ENCODE data around the gene SYNE3. TPM values are rescaled to one million over a fixed set of nuclear protein-coding genes. Genes with fewer than 3 reads are reported as not detected.
A peak's percentile ranks its signal among the peaks of the same experiment; 100 is the strongest.

Gene SYNE3
- polyA plus RNA-seq, 1 donor (not counting 4 experiments of a cell fraction or from before 2014, with no cell fraction given): 1.0 TPM

- Histone ChIP-seq H3K79me2 (ENCODE audit: control insufficient read depth, insufficient read depth, low read length) (peaks cover 22% of the 10 kb centered on the region), H3K9me1 (ENCODE audit: control insufficient read depth, extremely low read depth, insufficient read depth, low read length) (peaks cover 3% of the 10 kb centered on the region), H3K4me2 (ENCODE audit: control insufficient read depth, extremely low read depth, insufficient read depth, low read depth, low read length) (peak overlapping the region; percentile 6), H2AFZ (ENCODE audit: control insufficient read depth, low read length) (no peak overlapping the region), H3K27me3 (ENCODE audit: control insufficient read depth, extremely low read depth, insufficient read depth, low read length) (no peaks in the 10 kb centered on the region), H4K20me1 (ENCODE audit: control insufficient read depth, extremely low read depth, insufficient read depth, low read length) (no peaks in the 10 kb centered on the region), H3K4me1 (ENCODE audit: control insufficient read depth, extremely low read depth, insufficient read depth, low read length) (peaks cover 21% of the 10 kb centered on the region), H3K36me3 (ENCODE audit: control insufficient read depth in 2 of 2, extremely low read depth in 1 of 2, insufficient read depth in 2 of 2, low read length in 2 of 2) (no peaks in the 10 kb centered on the region), H3K9me3 (ENCODE audit: control insufficient read depth, low read depth, low read length) (peaks cover 4% of the 10 kb centered on the region), H3K4me3 (ENCODE audit: control insufficient read depth in 2 of 3, extremely low read depth in 1 of 3, insufficient read depth in 2 of 3, low read depth in 1 of 3, low read length in 3 of 3) (no peak overlapping the region), H3K27ac (ENCODE audit: control insufficient read depth, insufficient read depth, low read length) (peak overlapping the region; percentile 24), H3K9ac (ENCODE audit: control insufficient read depth, extremely low read depth, insufficient read depth, low read length) (no peak overlapping the region)
- TF ChIP-seq, protein P1, sequence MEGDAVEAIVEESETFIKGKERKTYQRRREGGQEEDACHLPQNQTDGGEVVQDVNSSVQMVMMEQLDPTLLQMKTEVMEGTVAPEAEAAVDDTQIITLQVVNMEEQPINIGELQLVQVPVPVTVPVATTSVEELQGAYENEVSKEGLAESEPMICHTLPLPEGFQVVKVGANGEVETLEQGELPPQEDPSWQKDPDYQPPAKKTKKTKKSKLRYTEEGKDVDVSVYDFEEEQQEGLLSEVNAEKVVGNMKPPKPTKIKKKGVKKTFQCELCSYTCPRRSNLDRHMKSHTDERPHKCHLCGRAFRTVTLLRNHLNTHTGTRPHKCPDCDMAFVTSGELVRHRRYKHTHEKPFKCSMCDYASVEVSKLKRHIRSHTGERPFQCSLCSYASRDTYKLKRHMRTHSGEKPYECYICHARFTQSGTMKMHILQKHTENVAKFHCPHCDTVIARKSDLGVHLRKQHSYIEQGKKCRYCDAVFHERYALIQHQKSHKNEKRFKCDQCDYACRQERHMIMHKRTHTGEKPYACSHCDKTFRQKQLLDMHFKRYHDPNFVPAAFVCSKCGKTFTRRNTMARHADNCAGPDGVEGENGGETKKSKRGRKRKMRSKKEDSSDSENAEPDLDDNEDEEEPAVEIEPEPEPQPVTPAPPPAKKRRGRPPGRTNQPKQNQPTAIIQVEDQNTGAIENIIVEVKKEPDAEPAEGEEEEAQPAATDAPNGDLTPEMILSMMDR (optimal IDR thresholded peaks at IDR 0.05 in 1 of 3, IDR thresholded peaks at IDR 0.05 in 1 of 3, conservative IDR thresholded peaks at IDR 0.05 in 1 of 3; ENCODE audit: extremely low read depth in 1 of 3, insufficient read depth in 2 of 3, low read length in 3 of 3): no peak
- no peak for TF ChIP-seq EZH2 (IDR thresholded peaks at IDR 0.05; ENCODE audit: low read length)
- peak; percentile 63 for DNase-seq (ENCODE audit: low read depth, low spot score)
- peak; percentile 53 for FAIRE-seq
- dilution Hi-C loops (cut with MboI; ENCODE audit: extremely low pct_ligation_motif_present, low sequenced_read_pairs): no loop called here
Observed at GRCh38 chr14:95545515-95546168, 29.2 kb upstream of the SYNE3 start.

GRCh38 chr14:95544588-95544987 lies 28.1 kb upstream of the SYNE3 start:
- Histone ChIP-seq H3K4me3 (ENCODE audit: control insufficient read depth in 2 of 3, extremely low read depth in 1 of 3, insufficient read depth in 2 of 3, low read depth in 1 of 3, low read length in 3 of 3) (no peak overlapping the region), H3K9me3 (ENCODE audit: control insufficient read depth, low read depth, low read length) (peaks cover 4% of the 10 kb centered on the region), H3K36me3 (ENCODE audit: control insufficient read depth in 2 of 2, extremely low read depth in 1 of 2, insufficient read depth in 2 of 2, low read length in 2 of 2) (no peaks in the 10 kb centered on the region), H4K20me1 (ENCODE audit: control insufficient read depth, extremely low read depth, insufficient read depth, low read length) (no peaks in the 10 kb centered on the region), H3K27me3 (ENCODE audit: control insufficient read depth, extremely low read depth, insufficient read depth, low read length) (no peaks in the 10 kb centered on the region), H3K9me1 (ENCODE audit: control insufficient read depth, extremely low read depth, insufficient read depth, low read length) (peaks cover 3% of the 10 kb centered on the region), H3K9ac (ENCODE audit: control insufficient read depth, extremely low read depth, insufficient read depth, low read length) (no peak overlapping the region), H3K4me1 (ENCODE audit: control insufficient read depth, extremely low read depth, insufficient read depth, low read length) (peaks cover 21% of the 10 kb centered on the region), H3K27ac (ENCODE audit: control insufficient read depth, insufficient read depth, low read length) (no peak overlapping the region), H3K4me2 (ENCODE audit: control insufficient read depth, extremely low read depth, insufficient read depth, low read depth, low read length) (no peak overlapping the region), H2AFZ (ENCODE audit: control insufficient read depth, low read length) (no peak overlapping the region), H3K79me2 (ENCODE audit: control insufficient read depth, insufficient read depth, low read length) (peaks cover 30% of the 10 kb centered on the region)
- no peak for TF ChIP-seq EZH2 (IDR thresholded peaks at IDR 0.05; ENCODE audit: low read length)
- TF ChIP-seq, protein P1 (optimal IDR thresholded peaks at IDR 0.05 in 1 of 3, IDR thresholded peaks at IDR 0.05 in 1 of 3, conservative IDR thresholded peaks at IDR 0.05 in 1 of 3; ENCODE audit: extremely low read depth in 1 of 3, insufficient read depth in 2 of 3, low read length in 3 of 3): no peak
- no peak for DNase-seq (ENCODE audit: low read depth, low spot score)
- FAIRE-seq: no peak
- dilution Hi-C loops (cut with MboI; ENCODE audit: extremely low pct_ligation_motif_present, low sequenced_read_pairs): no loop called here
